Neuronal stem cell (in vitro differentiated cells): ENCODE data around the gene ENTR1. TPM values are rescaled to one million over a fixed set of nuclear protein-coding genes. Genes with fewer than 3 reads are reported as not detected.

ENCODE experiments used
- DNase-seq: peaks from one replicate; pipeline ENCODE4 v3.0.0-alpha.2; 2013; ENCODE audit warnings: low spot score
- H2AFZ ChIP-seq: one replicate; pipeline ENCODE4 v1.6.1; 2013; ENCODE audit warnings: mild to moderate bottlenecking, low read length, inconsistent platforms
- H2AK5ac ChIP-seq: 2 replicates; pipeline ENCODE4 v1.6.1; 2013; ENCODE audit warnings: low read depth, mild to moderate bottlenecking, inconsistent platforms, low read length, moderate library complexity, mixed read lengths
- H2BK120ac ChIP-seq: 2 replicates; pipeline ENCODE4 v1.6.1; 2013; ENCODE audit warnings: low read depth, mild to moderate bottlenecking, inconsistent platforms, low read length, moderate library complexity, mixed read lengths
- H2BK12ac ChIP-seq: one replicate; pipeline ENCODE4 v1.6.1; 2013; ENCODE audit warnings: low read length, inconsistent platforms
- H2BK15ac ChIP-seq: 2 replicates; pipeline ENCODE4 v1.6.1; 2013; ENCODE audit warnings: mild to moderate bottlenecking, low read length, inconsistent platforms, mixed read lengths
- H2BK5ac ChIP-seq: one replicate; pipeline ENCODE4 v1.6.1; 2013; ENCODE audit warnings: inconsistent platforms, mild to moderate bottlenecking, low read length, moderate library complexity
- H3K14ac ChIP-seq: one replicate; pipeline ENCODE4 v1.6.1; 2013; ENCODE audit warnings: low read length, inconsistent platforms
- H3K18ac ChIP-seq: 2 replicates; pipeline ENCODE4 v1.6.1; 2013; ENCODE audit warnings: low read length, inconsistent platforms
- H3K23ac ChIP-seq: 2 replicates; pipeline ENCODE4 v1.6.1; 2013; ENCODE audit warnings: low read depth, mild to moderate bottlenecking, mixed read lengths, low read length, inconsistent platforms; ENCODE audit not compliant: poor library complexity
- H3K27ac ChIP-seq: replicated peaks from 3 replicates; pipeline ENCODE4 v1.5.1; 2013; ENCODE audit warnings: low read length, inconsistent platforms
- H3K27me3 ChIP-seq, 3 experiments: 2 replicates each; pipeline ENCODE4 v1.6.1; 2013; ENCODE audit warnings: low read length in 3 of 3, mild to moderate bottlenecking in 2 of 3, inconsistent platforms in 1 of 3, low read depth in 1 of 3, mixed read lengths in 1 of 3, moderate library complexity in 1 of 3; ENCODE audit not compliant: control insufficient read depth in 3 of 3, insufficient read depth in 3 of 3
- H3K36me3 ChIP-seq, 2 donors: replicated peaks in 1 of 2; 2 replicates each; pipeline ENCODE4 v1.6.1; 2013; ENCODE audit warnings: low read length in 2 of 2; ENCODE audit not compliant: control insufficient read depth in 2 of 2, insufficient read depth in 2 of 2
- H3K4ac ChIP-seq: 2 replicates; pipeline ENCODE4 v1.6.1; 2013; ENCODE audit warnings: inconsistent platforms, mild to moderate bottlenecking, low read length, moderate library complexity
- H3K4me1 ChIP-seq, 2 donors: 1 replicate in 1 of 2; 2 replicates in 1 of 2; pipeline ENCODE4 v1.6.1; 2013; ENCODE audit warnings: low read length in 2 of 2, low read depth in 1 of 2; ENCODE audit not compliant: control insufficient read depth in 2 of 2, insufficient read depth in 1 of 2
- H3K4me2 ChIP-seq: one replicate; pipeline ENCODE4 v1.6.1; 2013; ENCODE audit warnings: mild to moderate bottlenecking, low read length, inconsistent platforms; ENCODE audit not compliant: insufficient read depth, poor library complexity, severe bottlenecking
- H3K4me3 ChIP-seq, 2 donors: 2 replicates each; pipeline ENCODE4 v1.5.1; 2013; ENCODE audit warnings: low read length in 2 of 2, mild to moderate bottlenecking in 2 of 2, inconsistent platforms in 1 of 2, moderate library complexity in 1 of 2
- H3K79me1 ChIP-seq: one replicate; pipeline ENCODE4 v1.6.1; 2013; ENCODE audit warnings: low read depth, mild to moderate bottlenecking, inconsistent platforms, low read length, moderate library complexity
- H3K9ac ChIP-seq: one replicate; pipeline ENCODE4 v1.6.1; 2013; ENCODE audit warnings: mild to moderate bottlenecking, low read depth, low read length, inconsistent platforms; ENCODE audit not compliant: poor library complexity
- H3K9me3 ChIP-seq, 2 donors: replicated peaks in 1 of 2; 2 replicates each; pipeline versions ENCODE3 to v1.6.1; 2013; ENCODE audit warnings: low read length in 2 of 2, mild to moderate bottlenecking in 2 of 2, inconsistent platforms in 1 of 2, low read depth in 1 of 2, mixed read lengths in 1 of 2, moderate library complexity in 1 of 2; ENCODE audit not compliant: control insufficient read depth in 2 of 2, insufficient read depth in 1 of 2
- H4K8ac ChIP-seq: one replicate; pipeline ENCODE4 v1.6.1; 2013; ENCODE audit warnings: low read depth, mild to moderate bottlenecking, inconsistent platforms, low read length, moderate library complexity
- H4K91ac ChIP-seq: one replicate; pipeline ENCODE4 v1.6.1; 2013; ENCODE audit warnings: low read length, low read depth, mild to moderate bottlenecking, inconsistent platforms; ENCODE audit not compliant: poor library complexity
- WGBS, 2 donors: extraction: QIAGEN DNeasy Blood & Tissue Kit; methylation state at CpG; one replicate each; pipeline ENCODE4 v1.1.7; 2013; ENCODE audit warnings: missing lambda C conversion rate in 2 of 2, mixed read lengths in 1 of 2; ENCODE audit not compliant: insufficient read length in 2 of 2, insufficient replicate concordance in 1 of 2; ENCODE audit errors: extremely low coverage in 2 of 2; 5-methylcytosine and 5-hydroxymethylcytosine counted together
- polyA plus RNA-seq, 2 experiments: library from polyadenylated mRNA; stranded (reverse); fragments of 200-250 nt; gene quantifications; one replicate each; pipeline ENCODE4 v1.2.3, GENCODE V29; 2013

Gene ENTR1, protein sequence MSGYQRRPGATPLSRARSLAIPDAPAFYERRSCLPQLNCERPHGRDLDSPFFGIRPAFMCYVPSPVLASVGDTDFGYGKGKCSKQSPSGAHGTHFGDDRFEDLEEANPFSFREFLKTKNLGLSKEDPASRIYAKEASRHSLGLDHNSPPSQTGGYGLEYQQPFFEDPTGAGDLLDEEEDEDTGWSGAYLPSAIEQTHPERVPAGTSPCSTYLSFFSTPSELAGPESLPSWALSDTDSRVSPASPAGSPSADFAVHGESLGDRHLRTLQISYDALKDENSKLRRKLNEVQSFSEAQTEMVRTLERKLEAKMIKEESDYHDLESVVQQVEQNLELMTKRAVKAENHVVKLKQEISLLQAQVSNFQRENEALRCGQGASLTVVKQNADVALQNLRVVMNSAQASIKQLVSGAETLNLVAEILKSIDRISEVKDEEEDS
- polyA plus RNA-seq (2013, experiment 1 of 2): 53.7 TPM
- 51.2 TPM for polyA plus RNA-seq (2013, experiment 2 of 2)

DNA sequence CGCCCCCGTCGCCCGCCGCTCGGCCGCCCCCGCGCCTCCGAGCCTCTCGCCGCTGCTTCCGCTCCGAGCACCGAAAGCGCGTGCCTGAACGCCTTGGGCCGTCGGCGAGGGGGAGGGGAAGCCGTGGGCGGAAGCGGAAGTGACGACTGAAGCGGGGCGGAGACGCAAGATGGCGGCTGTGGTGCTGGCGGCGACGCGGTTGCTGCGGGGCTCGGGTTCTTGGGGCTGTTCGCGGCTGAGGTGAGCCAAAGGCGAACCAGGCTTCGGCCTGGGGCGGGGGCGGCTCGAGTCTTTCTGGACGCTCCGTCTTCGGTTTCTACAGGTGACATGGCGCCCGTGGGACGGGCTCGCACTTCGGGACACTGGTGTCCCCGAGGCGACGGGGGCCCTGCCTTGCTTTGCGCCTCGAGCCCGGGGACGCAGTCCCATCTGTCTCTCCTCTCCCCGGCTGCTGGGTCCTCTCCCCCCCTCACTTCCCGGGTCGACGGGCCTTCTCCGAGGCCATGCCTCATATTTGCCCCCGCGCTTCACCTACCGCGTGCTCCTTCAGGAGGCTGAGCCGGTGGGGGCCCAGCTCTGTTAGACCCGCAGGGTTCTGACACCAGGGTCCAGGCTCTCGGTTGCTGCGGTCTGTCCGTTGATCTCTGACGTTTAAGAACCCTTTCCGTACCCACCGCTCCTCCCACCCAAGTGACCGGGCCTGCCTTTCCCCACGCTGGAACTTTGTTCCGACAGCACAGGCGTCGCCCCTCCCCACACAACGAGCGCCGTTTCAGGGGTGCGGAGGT is at the start of gene ENTR1, which contains the start of gene PMPCA:
Gene ENTR1 (minus strand): TSS at position 115 of the 788 bp plus-strand sequence. CDS start 217 bp downstream, outside the sequence.
Gene PMPCA (plus strand): TSS at position 159 of the 788 bp plus-strand sequence. CDS start 11 bp downstream, at position 170.
- Histone ChIP-seq H3K18ac (peak within 1 kb of the TSS; percentile 95), H4K8ac (no peak within 1 kb of the TSS), H2BK5ac (peak within 1 kb of the TSS; percentile 97), H3K36me3 (peaks cover 30 to 67% of the 10 kb centered on the region in 2 donors), H2AK5ac (peak within 1 kb of the TSS; percentile 95), H3K79me1 (peaks cover 25% of the 10 kb centered on the region), H4K91ac (no peak within 1 kb of the TSS), H3K27me3 (no peaks in the 10 kb centered on the region), H3K9ac (peak within 1 kb of the TSS; percentile 93), H2BK15ac (peak within 1 kb of the TSS; percentile 51), H3K4me3 (peak within 1 kb of the TSS; percentile 69 to 96), H3K14ac (peak within 1 kb of the TSS; percentile 99), H2AFZ (peak within 1 kb of the TSS; percentile 90), H3K27ac (peak within 1 kb of the TSS; percentile 37), H2BK120ac (peak within 1 kb of the TSS; percentile 81), H2BK12ac (no peak within 1 kb of the TSS), H3K4me2 (peak within 1 kb of the TSS; percentile 99), H3K23ac (peak within 1 kb of the TSS; percentile 97), H3K4me1 (peaks cover 15 to 16% of the 10 kb centered on the region in 2 donors), H3K4ac (peak within 1 kb of the TSS; percentile 54), H3K9me3 (peaks cover 0 to 3% of the 10 kb centered on the region in 2 donors)
- peak; percentile 88 for DNase-seq
- WGBS, 2 donors: no CpG with 5 or more reads among the region's 83 CpGs

DNA sequence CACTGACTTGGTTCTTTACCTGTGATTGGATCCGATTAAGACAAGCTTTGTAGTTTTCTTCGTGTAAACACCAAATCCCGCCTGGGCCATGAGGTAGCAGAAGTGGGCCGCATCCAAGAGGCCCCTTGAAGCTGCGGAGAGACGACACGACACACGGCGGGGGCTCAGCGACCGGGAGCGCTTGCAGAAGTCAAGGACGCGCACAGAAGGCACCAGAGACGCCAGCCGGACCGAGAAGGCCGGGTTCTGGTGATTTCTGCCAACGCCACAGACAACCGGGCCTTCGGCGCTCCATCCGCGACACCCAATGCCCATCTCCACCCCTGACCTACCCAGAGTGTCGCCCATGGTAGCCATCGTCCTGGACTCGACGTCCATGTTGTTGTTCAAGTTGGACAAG is 49.0 kb upstream of the ENTR1 start:
- Histone ChIP-seq H3K27me3 (no peaks in the 10 kb centered on the region), H2BK12ac (no peak overlapping the region), H2AFZ (no peak overlapping the region), H3K9me3 (no peaks in the 10 kb centered on the region), H2AK5ac (no peak overlapping the region), H4K91ac (no peak overlapping the region), H3K4me1 (no peaks in the 10 kb centered on the region), H3K9ac (no peak overlapping the region), H3K4ac (no peak overlapping the region), H2BK120ac (no peak overlapping the region), H3K18ac (no peak overlapping the region), H3K27ac (no peak overlapping the region), H4K8ac (no peak overlapping the region), H3K36me3 (peaks cover 64 to 98% of the 10 kb centered on the region in 2 donors), H3K23ac (peak overlapping the region; percentile 95), H3K14ac (no peak overlapping the region), H3K4me3 (no peak overlapping the region), H2BK15ac (no peak overlapping the region), H3K4me2 (no peak overlapping the region), H3K79me1 (peaks cover 6% of the 10 kb centered on the region), H2BK5ac (no peak overlapping the region)
- DNase-seq: no peak
- no CpG with 5 or more reads among the region's 28 CpGs for WGBS, 2 donors

DNA sequence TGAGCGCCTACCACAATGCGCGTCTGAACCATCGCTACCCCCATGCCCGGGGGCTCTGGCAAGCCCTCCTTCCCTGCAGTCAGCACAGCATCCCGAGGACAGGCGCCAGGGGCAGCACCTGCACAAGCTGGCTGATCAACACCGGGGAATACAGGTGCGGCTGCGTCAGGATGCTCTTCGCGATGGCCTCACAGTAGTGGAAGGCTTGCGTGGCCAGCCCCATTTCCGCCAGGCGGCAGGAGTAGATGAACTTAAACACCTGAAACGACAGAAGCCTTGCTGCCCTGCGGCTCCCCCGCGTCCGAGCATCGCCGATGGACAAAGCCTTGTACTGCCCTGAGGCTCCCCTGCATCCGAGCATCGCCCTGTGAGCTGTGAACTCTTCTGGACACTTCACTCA is 46.9 kb upstream of the ENTR1 start:
- Histone ChIP-seq H3K79me1 (peaks cover 2% of the 10 kb centered on the region), H3K14ac (no peak overlapping the region), H3K9ac (no peak overlapping the region), H4K91ac (no peak overlapping the region), H3K4ac (no peak overlapping the region), H2BK15ac (no peak overlapping the region), H3K27me3 (no peaks in the 10 kb centered on the region), H3K4me3 (no peak overlapping the region), H2AFZ (no peak overlapping the region), H3K9me3 (no peaks in the 10 kb centered on the region), H3K18ac (no peak overlapping the region), H4K8ac (no peak overlapping the region), H2BK120ac (no peak overlapping the region), H3K27ac (no peak overlapping the region), H3K4me1 (no peaks in the 10 kb centered on the region), H3K4me2 (no peak overlapping the region), H3K36me3 (peaks cover 58 to 92% of the 10 kb centered on the region in 2 donors), H3K23ac (no peak overlapping the region), H2AK5ac (no peak overlapping the region), H2BK5ac (no peak overlapping the region), H2BK12ac (no peak overlapping the region)
- WGBS, 2 donors: no CpG with 5 or more reads among the region's 24 CpGs
- no peak for DNase-seq

DNA sequence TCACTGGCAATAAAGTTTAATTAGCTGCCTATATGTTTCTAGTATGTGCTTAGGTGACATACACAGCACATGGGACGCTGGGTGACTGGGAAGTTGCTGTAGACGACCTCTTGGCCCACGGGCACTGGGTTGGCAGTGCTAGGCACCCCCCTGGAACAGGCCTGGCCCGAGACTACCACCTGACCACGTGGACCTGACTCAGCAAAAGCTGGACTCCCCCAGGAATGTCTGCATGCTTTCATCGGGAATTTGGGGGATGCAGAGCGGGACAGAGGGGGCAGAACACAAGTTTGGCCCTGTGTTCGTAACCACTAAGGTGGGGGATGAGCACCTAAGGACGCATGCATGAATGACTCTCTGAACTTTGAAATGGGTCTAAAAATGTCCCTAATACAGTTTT is 45.8 kb upstream of the ENTR1 start:
- Histone ChIP-seq H4K8ac (no peak overlapping the region), H3K14ac (no peak overlapping the region), H2BK5ac (no peak overlapping the region), H3K27me3 (no peaks in the 10 kb centered on the region), H2AK5ac (no peak overlapping the region), H2AFZ (no peak overlapping the region), H2BK15ac (no peak overlapping the region), H3K27ac (no peak overlapping the region), H2BK120ac (no peak overlapping the region), H3K18ac (no peak overlapping the region), H2BK12ac (no peak overlapping the region), H3K36me3 (peaks cover 57 to 89% of the 10 kb centered on the region in 2 donors), H3K4me2 (no peak overlapping the region), H3K9ac (no peak overlapping the region), H3K9me3 (no peaks in the 10 kb centered on the region), H3K4me1 (no peaks in the 10 kb centered on the region), H3K23ac (no peak overlapping the region), H3K4me3 (no peak overlapping the region), H3K79me1 (peaks cover 2% of the 10 kb centered on the region), H3K4ac (no peak overlapping the region), H4K91ac (no peak overlapping the region)
- no CpG with 5 or more reads among the region's 9 CpGs for WGBS, 2 donors
- no peak for DNase-seq
